Astrocyte (in vitro differentiated cells and primary cell): ENCODE data around the gene NAGLU.

Source experiments
- EZH2 ChIP-seq: IDR thresholded peaks from 2 replicates; pipeline ENCODE4 v1.6.1; 2012; ENCODE audit warnings: mild to moderate bottlenecking, low read length, inconsistent platforms; ENCODE audit not compliant: insufficient read depth
- TF ChIP-seq, protein P1 (sequence below): IDR thresholded peaks from 2 replicates; pipeline ENCODE4 v1.5.1; 2011; ENCODE audit warnings: low read depth, mild to moderate bottlenecking, inconsistent platforms, low read length, moderate library complexity; ENCODE audit not compliant: insufficient read depth

DNA sequence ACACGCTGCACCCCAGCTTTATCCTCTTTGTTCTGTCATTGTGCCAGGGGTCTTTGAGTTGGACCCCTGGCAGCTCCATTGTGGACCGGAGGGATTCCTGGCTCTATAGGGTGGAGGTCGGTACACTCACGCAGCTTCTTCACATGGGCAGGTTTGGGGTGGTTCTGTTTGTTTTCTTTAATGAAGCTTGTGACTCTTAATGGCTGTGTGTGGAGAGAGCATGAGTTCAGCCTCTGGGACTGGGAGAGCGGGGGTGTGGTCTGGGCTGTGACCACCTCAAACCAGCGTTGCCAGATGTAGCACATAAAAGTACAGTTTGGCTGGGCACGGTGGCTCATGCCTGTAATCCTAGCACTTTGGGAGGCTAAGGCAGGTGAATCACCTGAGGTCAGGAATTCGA lies 21.2 kb upstream of the NAGLU start:
- TF ChIP-seq, protein P1, sequence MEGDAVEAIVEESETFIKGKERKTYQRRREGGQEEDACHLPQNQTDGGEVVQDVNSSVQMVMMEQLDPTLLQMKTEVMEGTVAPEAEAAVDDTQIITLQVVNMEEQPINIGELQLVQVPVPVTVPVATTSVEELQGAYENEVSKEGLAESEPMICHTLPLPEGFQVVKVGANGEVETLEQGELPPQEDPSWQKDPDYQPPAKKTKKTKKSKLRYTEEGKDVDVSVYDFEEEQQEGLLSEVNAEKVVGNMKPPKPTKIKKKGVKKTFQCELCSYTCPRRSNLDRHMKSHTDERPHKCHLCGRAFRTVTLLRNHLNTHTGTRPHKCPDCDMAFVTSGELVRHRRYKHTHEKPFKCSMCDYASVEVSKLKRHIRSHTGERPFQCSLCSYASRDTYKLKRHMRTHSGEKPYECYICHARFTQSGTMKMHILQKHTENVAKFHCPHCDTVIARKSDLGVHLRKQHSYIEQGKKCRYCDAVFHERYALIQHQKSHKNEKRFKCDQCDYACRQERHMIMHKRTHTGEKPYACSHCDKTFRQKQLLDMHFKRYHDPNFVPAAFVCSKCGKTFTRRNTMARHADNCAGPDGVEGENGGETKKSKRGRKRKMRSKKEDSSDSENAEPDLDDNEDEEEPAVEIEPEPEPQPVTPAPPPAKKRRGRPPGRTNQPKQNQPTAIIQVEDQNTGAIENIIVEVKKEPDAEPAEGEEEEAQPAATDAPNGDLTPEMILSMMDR, result no peak
- TF ChIP-seq EZH2, result no peak
